OCI-LY1 (cell line): ENCODE results near the gene SLC26A11.

Experiments used
- H2AFZ ChIP-seq: fragments of 200-600 bp; sonication (generic), shearing (Covaris generic); 2 replicates; pipeline ENCODE4 v1.6.0; 2014; ENCODE audit warnings: antibody characterized with exemption, mild to moderate bottlenecking, low read length
- H3F3A ChIP-seq: fragments of 200-600 bp; sonication (generic), shearing (Covaris generic); 2 replicates; pipeline ENCODE4 v1.6.0; 2014; ENCODE audit warnings: mild to moderate bottlenecking, antibody characterized with exemption, low read length, moderate library complexity; ENCODE audit not compliant: insufficient read depth
- H3K27ac ChIP-seq: fragments of 200-600 bp; sonication (generic); 2 replicates; pipeline ENCODE4 v1.5.1; 2014; ENCODE audit warnings: low read length, mixed run types, mild to moderate bottlenecking, low read depth; ENCODE audit not compliant: poor library complexity, severe bottlenecking
- H3K27me3 ChIP-seq: fragments of 200-600 bp; sonication (generic); 2 replicates; pipeline ENCODE4 v1.6.0; 2014; ENCODE audit warnings: antibody characterized with exemption, mild to moderate bottlenecking, low read length, moderate library complexity; ENCODE audit not compliant: insufficient read depth
- H3K36me3 ChIP-seq: fragments of 200-600 bp; sonication (generic); 2 replicates; pipeline ENCODE4 v1.6.1; 2014; ENCODE audit warnings: mild to moderate bottlenecking, antibody characterized with exemption, low read length, moderate library complexity, mixed read lengths; ENCODE audit not compliant: insufficient read depth
- H3K4me1 ChIP-seq: fragments of 200-600 bp; sonication (generic); 2 replicates; pipeline ENCODE4 v1.5.1; 2014; ENCODE audit warnings: mild to moderate bottlenecking, low read length, moderate library complexity; ENCODE audit not compliant: insufficient read depth, severe bottlenecking
- H3K4me2 ChIP-seq: fragments of 200-600 bp; sonication (generic), shearing (Covaris generic); 2 replicates; pipeline ENCODE4 v1.6.1; 2014; ENCODE audit warnings: low read length
- H3K4me3 ChIP-seq: fragments of 200-600 bp; sonication (generic); 2 replicates; pipeline ENCODE4 v1.5.1; 2014; ENCODE audit warnings: low read length, low read depth, mild to moderate bottlenecking, mixed read lengths; ENCODE audit not compliant: poor library complexity, severe bottlenecking
- H3K79me2 ChIP-seq: fragments of 200-600 bp; shearing (Covaris generic); 2 replicates; pipeline ENCODE4 v1.6.1; 2016; ENCODE audit warnings: mixed run types, low read length, mixed read lengths; ENCODE audit not compliant: insufficient read depth
- H3K9ac ChIP-seq: fragments of 200-600 bp; sonication (generic), shearing (Covaris generic); 2 replicates; pipeline ENCODE4 v1.6.1; 2014; ENCODE audit warnings: mild to moderate bottlenecking, low read length, mixed read lengths
- H3K9me2 ChIP-seq: fragments of 200-600 bp; sonication (generic), shearing (Covaris generic); 2 replicates; pipeline ENCODE4 v1.6.1; 2014; ENCODE audit warnings: low read depth, mild to moderate bottlenecking, low read length, mixed read lengths
- H3K9me3 ChIP-seq: fragments of 200-600 bp; shearing (Covaris generic); 2 replicates; pipeline ENCODE4 v1.6.1; 2014; ENCODE audit warnings: low read length, mixed read lengths
- H4K20me1 ChIP-seq: fragments of 200-600 bp; sonication (generic), shearing (Covaris generic); 2 replicates; pipeline ENCODE4 v1.6.0; 2016; ENCODE audit warnings: mild to moderate bottlenecking, low read length; ENCODE audit not compliant: insufficient read depth
- EZH2 ChIP-seq: fragments of 200-600 bp; sonication (generic), shearing (Covaris generic); IDR thresholded peaks from 2 replicates; pipeline ENCODE4 v1.8.0; 2017; ENCODE audit warnings: borderline replicate concordance, mixed run types, mild to moderate bottlenecking, antibody characterized with exemption, low read length, moderate library complexity, mixed read lengths
- TF ChIP-seq, protein P1 (sequence below): fragments of 200-600 bp; sonication (generic), shearing (Covaris generic); IDR thresholded peaks from 2 replicates; pipeline ENCODE4 v1.5.1; 2017; ENCODE audit warnings: mild to moderate bottlenecking, antibody characterized with exemption, low read length, moderate library complexity, mixed read lengths

SLC26A11 gene

DNA sequence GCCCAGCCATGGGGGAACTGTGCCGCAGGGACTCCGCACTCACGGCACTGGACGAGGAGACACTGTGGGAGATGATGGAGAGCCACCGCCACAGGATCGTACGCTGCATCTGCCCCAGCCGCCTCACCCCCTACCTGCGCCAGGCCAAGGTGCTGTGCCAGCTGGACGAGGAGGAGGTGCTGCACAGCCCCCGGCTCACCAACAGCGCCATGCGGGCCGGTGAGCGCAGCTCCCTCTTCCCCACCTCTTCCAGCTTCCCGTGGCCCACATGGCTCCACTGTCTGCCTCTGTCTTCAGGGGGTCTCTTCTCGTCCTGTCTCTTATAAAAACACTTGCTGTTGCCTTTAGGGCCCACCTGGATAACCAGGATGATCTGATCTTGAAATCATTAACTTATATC is 38.8 kb upstream of the SLC26A11 start:
- Histone ChIP-seq H3K9me2 (no peaks in the 10 kb centered on the region), H3F3A (no peaks in the 10 kb centered on the region), H3K79me2 (no peaks in the 10 kb centered on the region), H3K27ac (no peak overlapping the region), H3K4me1 (no peaks in the 10 kb centered on the region), H3K9me3 (no peaks in the 10 kb centered on the region), H3K36me3 (no peaks in the 10 kb centered on the region), H3K9ac (no peak overlapping the region), H4K20me1 (no peaks in the 10 kb centered on the region), H3K4me2 (no peak overlapping the region), H2AFZ (no peak overlapping the region), H3K4me3 (no peak overlapping the region), H3K27me3 (peaks cover 16% of the 10 kb centered on the region)
- TF ChIP-seq, protein P1, sequence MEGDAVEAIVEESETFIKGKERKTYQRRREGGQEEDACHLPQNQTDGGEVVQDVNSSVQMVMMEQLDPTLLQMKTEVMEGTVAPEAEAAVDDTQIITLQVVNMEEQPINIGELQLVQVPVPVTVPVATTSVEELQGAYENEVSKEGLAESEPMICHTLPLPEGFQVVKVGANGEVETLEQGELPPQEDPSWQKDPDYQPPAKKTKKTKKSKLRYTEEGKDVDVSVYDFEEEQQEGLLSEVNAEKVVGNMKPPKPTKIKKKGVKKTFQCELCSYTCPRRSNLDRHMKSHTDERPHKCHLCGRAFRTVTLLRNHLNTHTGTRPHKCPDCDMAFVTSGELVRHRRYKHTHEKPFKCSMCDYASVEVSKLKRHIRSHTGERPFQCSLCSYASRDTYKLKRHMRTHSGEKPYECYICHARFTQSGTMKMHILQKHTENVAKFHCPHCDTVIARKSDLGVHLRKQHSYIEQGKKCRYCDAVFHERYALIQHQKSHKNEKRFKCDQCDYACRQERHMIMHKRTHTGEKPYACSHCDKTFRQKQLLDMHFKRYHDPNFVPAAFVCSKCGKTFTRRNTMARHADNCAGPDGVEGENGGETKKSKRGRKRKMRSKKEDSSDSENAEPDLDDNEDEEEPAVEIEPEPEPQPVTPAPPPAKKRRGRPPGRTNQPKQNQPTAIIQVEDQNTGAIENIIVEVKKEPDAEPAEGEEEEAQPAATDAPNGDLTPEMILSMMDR: no peak
- TF ChIP-seq EZH2: no peak

DNA sequence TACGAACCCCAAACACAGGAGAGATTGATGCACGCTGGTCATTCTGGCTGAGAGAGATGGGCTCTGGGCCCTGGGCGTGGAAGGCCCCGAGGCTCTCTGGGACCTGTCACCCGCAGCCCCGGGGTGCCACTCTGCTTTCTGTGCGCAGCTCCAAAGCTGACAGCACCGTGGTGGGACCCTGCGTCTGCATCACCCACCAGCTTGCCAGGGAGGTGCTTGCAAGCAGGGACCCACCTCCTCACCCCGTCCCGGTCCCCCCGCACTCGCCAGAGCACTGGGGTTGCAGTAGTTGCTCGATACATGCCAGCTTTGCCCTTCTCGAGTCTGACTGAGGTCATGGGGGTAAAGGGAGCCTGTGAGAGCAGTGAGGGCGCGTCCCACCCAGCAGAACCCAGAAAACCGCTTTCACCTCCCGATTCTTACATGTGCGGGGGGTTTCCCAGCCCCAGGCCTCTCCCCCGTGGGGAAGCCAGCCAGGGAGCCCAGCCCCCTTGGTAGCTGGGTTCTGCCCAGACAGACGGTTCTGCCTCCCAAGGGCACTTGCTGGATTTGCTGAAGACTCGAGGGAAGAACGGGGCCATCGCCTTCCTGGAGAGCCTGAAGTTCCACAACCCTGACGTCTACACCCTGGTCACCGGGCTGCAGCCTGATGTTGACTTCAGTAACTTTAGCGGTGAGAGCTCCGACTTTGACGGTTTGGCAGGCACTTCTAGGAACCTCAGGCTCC is 37.9 kb upstream of the SLC26A11 start:
- no peak overlapping the region for H3K4me3 ChIP-seq
- H3F3A ChIP-seq: no peaks in the 10 kb centered on the region
- H3K27ac ChIP-seq: no peak overlapping the region
- no peak overlapping the region for H2AFZ ChIP-seq
- no peak overlapping the region for H3K9ac ChIP-seq
- no peaks in the 10 kb centered on the region for H3K4me1 ChIP-seq
- H3K36me3 ChIP-seq: no peaks in the 10 kb centered on the region
- H4K20me1 ChIP-seq: no peaks in the 10 kb centered on the region
- H3K79me2 ChIP-seq: no peaks in the 10 kb centered on the region
- H3K9me3 ChIP-seq: no peaks in the 10 kb centered on the region
- TF ChIP-seq, protein P1: no peak
- TF ChIP-seq EZH2: no peak
- H3K27me3 ChIP-seq: peaks cover 16% of the 10 kb centered on the region
- no peaks in the 10 kb centered on the region for H3K9me2 ChIP-seq
- no peak overlapping the region for H3K4me2 ChIP-seq

DNA sequence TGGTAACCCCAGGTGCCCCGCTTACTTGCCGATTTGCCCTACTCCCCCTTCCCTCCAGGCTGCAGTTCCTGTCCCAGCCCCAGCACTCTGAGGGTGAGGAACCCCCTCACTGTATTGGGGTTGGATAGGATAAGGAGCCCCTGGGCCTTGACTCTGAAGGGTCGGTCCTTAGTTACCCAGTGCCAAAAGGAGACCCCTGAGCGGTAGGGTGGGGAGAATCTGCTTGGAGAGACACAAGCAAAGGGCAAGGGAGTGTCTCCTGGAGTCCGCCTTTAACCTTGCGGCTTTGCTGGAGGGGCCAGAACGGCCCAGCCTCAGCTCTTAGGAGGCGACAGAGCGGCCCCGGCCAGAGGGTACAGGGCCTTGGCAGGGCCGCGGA is 37.4 kb upstream of the SLC26A11 start:
- Histone ChIP-seq H3K9me2 (no peaks in the 10 kb centered on the region), H3K9me3 (no peaks in the 10 kb centered on the region), H3K79me2 (no peaks in the 10 kb centered on the region), H3K27ac (no peak overlapping the region), H4K20me1 (no peaks in the 10 kb centered on the region), H2AFZ (no peak overlapping the region), H3K36me3 (no peaks in the 10 kb centered on the region), H3K4me3 (no peak overlapping the region), H3K9ac (no peak overlapping the region), H3K4me2 (no peak overlapping the region), H3F3A (no peaks in the 10 kb centered on the region), H3K4me1 (no peaks in the 10 kb centered on the region), H3K27me3 (peaks cover 15% of the 10 kb centered on the region)
- TF ChIP-seq EZH2: no peak
- TF ChIP-seq, protein P1: no peak
